GM12873 (cell line): ENCODE results near the gene PRKG1.

ENCODE experiments used
- CTCF ChIP-seq: IDR thresholded peaks from 2 replicates; pipeline ENCODE4 v1.5.1; 2012; ENCODE audit warnings: low read depth, mild to moderate bottlenecking, moderate library complexity, low read length, control low read depth; ENCODE audit not compliant: insufficient read depth; ENCODE audit errors: missing control alignments

Gene PRKG1

GRCh38 chr10:52217531-52217930 is 1143.2 kb downstream of the PRKG1 start:
- TF ChIP-seq CTCF, result no peak

- TF ChIP-seq CTCF, result no peak
Measured at GRCh38 chr10:52220947-52221346, 1146.7 kb downstream of the PRKG1 start.

GRCh38 chr10:52221923-52222322 is 1147.6 kb downstream of the PRKG1 start:
- no peak for TF ChIP-seq CTCF

- TF ChIP-seq CTCF, result no peak
Measured at GRCh38 chr10:52226197-52226847, 1152.0 kb downstream of the PRKG1 start.

GRCh38 chr10:52228556-52228955 is 1154.3 kb downstream of the PRKG1 start:
- TF ChIP-seq CTCF, result no peak

GRCh38 chr10:52229291-52229931 is 1155.1 kb downstream of the PRKG1 start:
- TF ChIP-seq CTCF, result no peak

- no peak for TF ChIP-seq CTCF
Measured at GRCh38 chr10:52232561-52233350, 1158.5 kb downstream of the PRKG1 start.
